ENCODE data around the gene TMEM132C.
"Not testable (repeated sequence)": the region's sequence is repeated elsewhere in the genome, so short reads cannot be mapped to it uniquely, and the experiment has no call there.

Gene TMEM132C

GRCh38 chr12:128571906-128572810 is 305.2 kb downstream of the TMEM132C start:
- DNase-seq: no peak

DNA sequence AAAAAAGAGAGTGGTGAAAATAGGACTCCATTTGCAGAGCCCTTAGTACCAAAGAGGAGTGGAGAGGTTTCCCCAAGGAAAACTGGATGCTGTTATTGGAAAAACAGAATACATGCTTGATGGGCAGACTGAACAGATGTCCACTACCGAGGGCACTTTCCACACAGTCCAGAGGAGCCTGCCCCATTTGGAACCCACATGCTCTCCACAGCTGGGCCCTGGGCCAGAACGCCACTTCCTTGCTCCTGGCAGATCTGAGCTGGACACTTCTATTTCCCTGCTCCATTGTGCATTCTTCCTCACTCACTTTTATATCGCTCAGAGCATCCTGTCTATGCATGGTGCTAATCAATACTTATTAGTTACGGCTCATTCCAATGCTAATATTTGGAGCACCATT is 306.9 kb downstream of the TMEM132C start:
- no peak for DNase-seq

DNA sequence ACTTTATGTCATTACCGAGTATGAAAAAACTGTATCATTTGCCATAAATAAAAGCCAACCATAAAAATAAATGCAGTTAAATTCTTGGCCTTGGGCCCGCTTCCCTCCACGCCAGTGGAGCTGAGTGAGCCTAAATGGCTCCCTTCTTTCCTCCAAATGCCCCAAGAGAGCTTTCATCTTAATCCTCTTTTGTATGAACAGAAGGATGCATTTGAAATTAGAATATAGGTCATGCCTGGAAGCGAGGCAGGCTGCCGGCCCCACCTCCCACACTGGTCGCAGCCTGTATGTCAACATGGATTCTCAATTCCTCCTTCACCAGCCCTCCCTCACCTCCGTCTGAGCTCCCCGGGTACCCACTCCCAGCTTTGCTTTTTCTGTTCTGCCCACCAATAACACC is 311.1 kb downstream of the TMEM132C start:
- DNase-seq: no peak

- DNase-seq: no peak
Observed at GRCh38 chr12:128581321-128581761, 314.4 kb downstream of the TMEM132C start.

- DNase-seq: no peak
Observed at GRCh38 chr12:128583453-128583852, 316.5 kb downstream of the TMEM132C start.

GRCh38 chr12:128586451-128587029 is 319.6 kb downstream of the TMEM132C start:
- peak; percentile 52 for DNase-seq

DNA sequence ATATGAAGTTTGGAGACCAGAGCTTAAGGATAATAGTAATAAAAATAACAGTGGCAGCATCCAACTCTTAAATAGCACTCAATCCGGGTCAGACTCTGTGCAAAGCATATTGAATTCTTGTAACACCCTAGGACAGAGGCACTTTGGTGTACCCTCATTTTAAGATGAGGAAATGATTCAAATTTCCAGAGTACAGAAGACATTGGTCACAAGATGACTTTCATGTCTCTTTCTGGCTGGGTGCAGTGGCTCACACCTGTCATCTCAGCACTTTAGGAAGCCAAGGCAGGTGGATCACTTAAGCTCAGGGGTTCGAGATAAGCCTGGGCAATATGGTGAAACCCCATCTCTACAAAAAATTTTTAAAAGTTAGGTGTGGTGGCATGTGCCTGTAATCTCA is 320.9 kb downstream of the TMEM132C start:
- no peak for DNase-seq

DNA sequence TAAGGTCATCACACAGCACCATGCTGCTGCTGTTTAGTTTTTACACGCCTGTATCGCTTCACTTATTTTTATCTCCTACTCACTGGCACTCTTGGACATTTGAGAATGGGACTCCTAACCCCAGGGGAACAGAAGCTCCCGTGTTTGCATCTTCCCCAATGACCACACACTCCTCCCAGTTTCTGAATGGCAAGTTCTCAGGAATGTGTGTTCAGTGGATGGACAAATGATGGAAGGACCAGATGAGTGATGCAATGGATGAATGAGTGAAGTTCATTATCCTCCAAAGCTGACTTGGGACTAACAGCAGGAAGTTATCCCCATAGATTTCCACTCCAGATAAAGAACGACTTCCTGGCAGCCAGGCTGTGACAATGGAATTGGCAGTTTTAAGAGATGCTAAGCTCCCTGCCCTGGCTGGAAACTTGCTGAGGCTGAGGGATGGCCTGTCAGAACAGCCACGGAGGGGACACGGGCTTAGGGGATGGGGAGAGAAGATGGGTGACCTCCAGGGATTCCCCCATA is 325.3 kb downstream of the TMEM132C start:
- DNase-seq: no peak

- DNase-seq: no peak
Observed at GRCh38 chr12:128594521-128594920, 327.6 kb downstream of the TMEM132C start.

DNA sequence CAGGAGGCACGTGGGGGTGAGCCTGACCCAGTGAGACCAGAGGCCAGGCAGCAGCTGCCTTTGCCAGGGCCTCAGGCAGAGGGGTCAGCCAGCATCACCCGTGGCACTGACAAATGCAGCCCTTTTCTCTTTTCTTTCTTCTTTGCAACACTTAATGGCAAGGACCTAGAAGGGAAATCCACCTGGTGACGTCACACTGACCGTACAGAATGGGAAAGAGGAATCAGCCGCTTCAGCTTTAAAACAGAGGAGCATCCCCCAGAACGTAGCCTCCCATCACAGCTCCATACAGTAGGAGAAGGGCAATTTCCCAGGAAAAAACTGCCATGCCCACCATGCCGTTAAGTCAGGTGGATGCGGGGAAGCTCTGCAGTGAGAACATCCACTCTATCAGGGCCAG is 328.6 kb downstream of the TMEM132C start:
- DNase-seq: no peak

GRCh38 chr12:128600886-128601285 is 333.9 kb downstream of the TMEM132C start:
- no peak for DNase-seq

GRCh38 chr12:128603573-128604115 is 336.7 kb downstream of the TMEM132C start:
- DNase-seq: no peak

GRCh38 chr12:128604219-128604618 is 337.2 kb downstream of the TMEM132C start:
- not testable (repeated sequence) for DNase-seq

DNA sequence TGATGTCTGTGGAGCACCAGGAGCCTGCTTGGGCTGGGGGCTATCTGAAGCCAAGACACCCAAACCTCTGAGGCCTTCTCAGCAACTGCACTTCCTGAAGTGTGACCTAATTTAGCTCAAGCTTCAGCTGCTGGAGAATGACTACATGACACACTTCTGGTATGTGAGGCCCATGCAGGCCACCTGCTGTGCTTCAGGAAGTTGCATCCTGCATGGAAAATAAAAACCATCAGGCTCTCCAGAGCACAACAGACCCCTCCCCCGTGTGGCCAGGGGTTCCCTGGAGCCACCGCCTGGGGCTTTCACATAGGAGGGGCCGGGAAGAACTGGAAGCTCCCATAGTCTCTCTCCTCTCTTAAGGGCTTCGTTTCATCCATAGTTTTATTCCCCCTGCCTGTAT is 339.1 kb downstream of the TMEM132C start:
- no peak for DNase-seq

- no peak for DNase-seq
Observed at GRCh38 chr12:128606538-128606937, 339.6 kb downstream of the TMEM132C start.

DNA sequence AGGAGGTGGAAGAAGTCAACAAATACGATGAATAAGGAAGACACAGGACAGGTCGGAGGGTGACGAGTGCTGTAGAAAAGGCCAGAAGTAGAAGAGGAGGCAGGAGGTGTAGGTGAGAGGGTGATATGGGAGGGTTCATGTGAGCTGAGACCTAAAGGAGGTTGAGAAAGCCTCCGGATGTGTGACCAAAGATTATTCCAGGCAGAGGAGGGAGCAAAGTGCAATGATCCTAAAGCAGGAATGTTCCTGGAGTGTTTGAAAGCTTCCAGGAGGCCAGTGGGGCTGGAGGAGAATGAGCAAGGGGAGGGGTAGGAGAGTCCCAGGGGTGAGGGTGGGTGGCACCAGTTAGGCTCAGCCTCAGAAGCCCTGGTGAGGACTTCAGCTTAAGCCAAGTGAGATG is 340.0 kb downstream of the TMEM132C start:
- no peak for DNase-seq

DNA sequence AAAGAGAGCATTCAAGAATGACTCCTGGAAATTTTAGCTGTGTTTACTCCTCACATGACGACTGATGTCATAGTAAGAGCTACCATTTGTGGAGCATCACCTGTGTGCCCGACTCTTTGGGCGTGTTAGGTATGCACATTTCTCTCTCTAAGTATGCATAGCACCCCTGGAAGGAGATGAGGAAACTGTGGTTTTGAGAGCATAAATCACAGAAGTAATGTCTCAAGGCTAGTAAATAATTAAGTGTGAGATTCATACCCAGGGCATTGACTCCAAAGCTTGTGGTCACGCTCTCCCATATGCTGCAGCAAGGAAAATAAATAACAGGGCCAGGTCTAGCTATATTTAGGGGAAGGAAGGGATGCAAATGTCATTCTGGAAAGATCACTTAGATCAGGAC is 340.7 kb downstream of the TMEM132C start:
- DNase-seq: no peak

DNA sequence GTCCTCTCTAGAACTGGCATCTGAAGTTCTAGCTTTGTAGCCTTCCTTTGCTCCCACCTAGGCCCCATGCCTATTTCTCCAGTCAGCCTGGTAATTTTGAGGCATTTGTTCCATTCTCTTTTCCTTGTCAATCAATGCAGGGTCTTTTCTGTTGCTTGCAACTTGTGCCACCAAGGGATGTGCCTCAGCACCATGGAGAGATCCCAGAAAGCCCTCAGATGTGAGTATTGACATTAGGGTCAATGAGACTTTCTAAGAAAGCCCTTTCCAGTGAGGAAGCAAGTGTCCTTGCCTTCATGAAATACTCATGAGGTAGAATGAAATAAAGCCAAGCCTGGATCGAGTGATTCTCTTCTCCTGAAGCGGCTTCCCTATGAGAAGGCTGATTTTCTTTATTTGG is 342.9 kb downstream of the TMEM132C start:
- no peak for DNase-seq

GRCh38 chr12:128611736-128612135 is 344.8 kb downstream of the TMEM132C start:
- no peak for DNase-seq

DNA sequence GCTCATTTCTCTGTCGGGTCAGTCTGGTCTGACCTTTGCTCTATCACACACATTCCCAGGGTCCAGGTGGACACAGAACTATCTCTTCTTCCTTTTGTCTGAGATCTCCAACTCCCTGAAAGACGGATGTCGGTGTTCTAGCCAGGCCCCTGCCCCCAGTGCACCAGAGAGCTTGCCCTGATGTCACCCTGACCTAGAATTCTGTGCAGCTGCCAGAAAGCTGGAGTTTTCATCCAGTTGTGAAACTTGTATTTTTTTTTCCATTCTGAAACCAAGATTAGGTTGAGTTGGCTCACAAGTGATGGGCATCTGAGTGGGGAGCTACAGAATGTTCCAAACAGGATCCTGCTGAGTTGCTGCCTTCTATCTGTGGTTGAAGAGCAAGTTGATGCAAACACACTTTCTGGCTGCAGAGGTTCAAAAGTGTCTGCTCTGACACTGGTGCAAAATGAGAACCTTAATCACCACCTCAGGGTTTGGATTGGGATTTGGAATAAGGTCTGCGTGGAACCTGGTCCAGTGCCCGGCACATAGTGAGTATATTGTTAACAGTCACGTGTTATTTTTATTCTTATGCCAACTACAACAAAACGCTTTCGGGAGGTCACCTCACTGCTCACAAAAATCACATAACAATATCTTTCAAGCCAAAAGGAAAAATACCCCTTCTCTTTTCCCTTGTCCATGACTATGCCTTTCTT is 345.3 kb downstream of the TMEM132C start:
- DNase-seq: no peak

GRCh38 chr12:128613837-128614590 is 347.0 kb downstream of the TMEM132C start:
- no peak for DNase-seq

- DNase-seq: no peak
Observed at GRCh38 chr12:128617304-128617833, 350.4 kb downstream of the TMEM132C start.

Measured in NCI-H526 treated with DMSO at 0.1 percent for 48 hours (cell line).